Glutamatergic neuron (in vitro differentiated cells): ENCODE data around the gene SMAD2. TPM values are rescaled to one million over a fixed set of nuclear protein-coding genes. Genes with fewer than 3 reads are reported as not detected.

Experiments used
- DNase-seq: peaks from one replicate; pipeline ENCODE4 v3.0.0; 2022
- H3K27ac Mint-ChIP-seq: one replicate; pipeline ENCODE4 v1.8.0; 2020; ENCODE audit warnings: mild to moderate bottlenecking, mixed read lengths, inconsistent platforms; ENCODE audit not compliant: unreplicated experiment
- H3K27me3 Mint-ChIP-seq: one replicate; pipeline ENCODE4 v1.8.0; 2020; ENCODE audit warnings: mild to moderate bottlenecking, moderate library complexity, mixed read lengths, inconsistent platforms; ENCODE audit not compliant: unreplicated experiment
- H3K36me3 Mint-ChIP-seq: one replicate; pipeline ENCODE4 v1.8.0; 2020; ENCODE audit warnings: mild to moderate bottlenecking, mixed read lengths, inconsistent platforms; ENCODE audit not compliant: unreplicated experiment
- H3K4me1 Mint-ChIP-seq: one replicate; pipeline ENCODE4 v1.8.0; 2020; ENCODE audit warnings: mild to moderate bottlenecking, low read depth, mixed read lengths, inconsistent platforms; ENCODE audit not compliant: unreplicated experiment
- H3K4me3 Mint-ChIP-seq: one replicate; pipeline ENCODE4 v1.8.0; 2020; ENCODE audit warnings: mild to moderate bottlenecking, mixed read lengths, inconsistent platforms; ENCODE audit not compliant: unreplicated experiment
- H3K9me3 Mint-ChIP-seq: one replicate; pipeline ENCODE4 v1.8.0; 2020; ENCODE audit warnings: mild to moderate bottlenecking, moderate library complexity, mixed read lengths, inconsistent platforms; ENCODE audit not compliant: unreplicated experiment
- CTCF ChIP-seq: fragments of 200-600 bp; sonication (generic); IDR thresholded peaks from one replicate; pipeline ENCODE4 v1.5.0; 2021; ENCODE audit not compliant: partially characterized antibody, unreplicated experiment
- total RNA-seq: library from RNA; stranded (reverse); fragmentation: NEBNext Ultra II Directional; extraction: Animal tissue kit (Norgen Biotek cat#: 25700); gene quantifications from one replicate; pipeline ENCODE4 v1.2.1, GENCODE V29; 2021; ENCODE audit not compliant: unreplicated experiment

The SMAD2 gene
- total RNA-seq, 1 donor from 2014 or later = 134 TPM

DNA sequence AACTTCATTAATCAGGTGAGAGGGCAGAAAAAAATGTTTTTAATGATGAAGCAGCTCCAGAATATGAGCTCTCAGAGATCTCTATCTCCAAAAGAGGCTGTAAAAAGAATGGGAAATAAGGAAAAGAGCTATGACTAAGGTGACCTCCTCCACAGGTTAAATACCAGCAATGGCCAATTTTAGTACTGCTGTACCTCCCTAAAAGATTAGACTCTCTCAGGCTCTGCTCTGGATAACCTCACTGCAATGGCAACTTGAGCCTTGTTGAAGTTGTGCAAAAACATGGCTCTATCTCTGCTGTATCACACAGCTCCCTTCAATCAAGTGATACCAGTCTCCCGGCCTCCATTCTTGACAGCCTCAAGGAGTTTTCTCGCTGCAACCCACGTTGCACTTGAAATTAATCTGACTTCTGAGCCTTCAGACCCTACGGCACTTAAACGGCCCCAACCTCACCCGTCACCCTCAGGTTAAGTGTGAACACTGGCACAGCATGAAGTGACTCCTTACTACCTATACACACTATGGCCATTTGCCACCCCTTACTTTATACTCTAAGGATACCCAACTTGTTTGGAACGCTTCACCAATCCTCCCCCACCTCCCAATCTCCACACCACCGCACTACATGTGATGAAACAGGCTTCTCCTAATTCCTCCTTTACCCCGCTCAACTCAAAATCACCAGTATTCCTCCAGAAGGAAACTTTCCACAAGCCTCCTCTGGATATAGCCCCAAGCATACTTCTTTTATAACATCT, 36.3 kb downstream of the SMAD2 start:
- peaks cover 10% of the 10 kb centered on the region for H3K4me1 Mint-ChIP-seq
- H3K27ac Mint-ChIP-seq = no peak overlapping the region
- peaks cover 4% of the 10 kb centered on the region for H3K36me3 Mint-ChIP-seq
- DNase-seq = no peak
- peaks cover 2% of the 10 kb centered on the region for H3K9me3 Mint-ChIP-seq
- no peak for TF ChIP-seq CTCF
- no peak overlapping the region for H3K4me3 Mint-ChIP-seq
- H3K27me3 Mint-ChIP-seq = no peaks in the 10 kb centered on the region

- H3K27me3 Mint-ChIP-seq = no peaks in the 10 kb centered on the region
- no peak overlapping the region for H3K4me3 Mint-ChIP-seq
- peaks cover 6% of the 10 kb centered on the region for H3K4me1 Mint-ChIP-seq
- no peak overlapping the region for H3K27ac Mint-ChIP-seq
- H3K36me3 Mint-ChIP-seq = peaks cover 4% of the 10 kb centered on the region
- no peak for TF ChIP-seq CTCF
- no peak for DNase-seq
- peaks cover 2% of the 10 kb centered on the region for H3K9me3 Mint-ChIP-seq
Observed at GRCh38 chr18:47893047-47893446, 37.4 kb downstream of the SMAD2 start.

DNA sequence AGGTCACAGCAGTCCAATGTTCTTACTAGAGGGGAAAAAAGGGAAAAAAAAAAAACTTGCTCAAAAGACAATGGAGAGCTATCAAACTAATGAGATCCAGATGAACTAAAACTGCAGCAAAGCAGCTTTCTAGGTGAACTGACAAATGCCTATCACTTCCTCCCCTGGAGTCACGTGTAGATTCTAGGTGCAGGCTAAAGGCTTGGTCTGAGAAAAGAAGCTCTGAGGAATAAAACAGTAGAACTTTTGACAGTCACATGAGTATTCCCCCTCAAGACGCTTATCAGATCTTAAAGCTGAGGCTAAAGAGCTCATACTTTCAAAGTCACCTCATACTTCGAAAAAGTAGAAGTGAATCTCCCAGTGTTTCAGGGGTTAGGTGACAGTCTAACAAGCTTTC, 42.3 kb downstream of the SMAD2 start:
- peaks cover 2% of the 10 kb centered on the region for H3K9me3 Mint-ChIP-seq
- H3K27me3 Mint-ChIP-seq = no peaks in the 10 kb centered on the region
- TF ChIP-seq CTCF = no peak
- DNase-seq = no peak
- H3K27ac Mint-ChIP-seq = no peak overlapping the region
- no peaks in the 10 kb centered on the region for H3K36me3 Mint-ChIP-seq
- H3K4me3 Mint-ChIP-seq = no peak overlapping the region
- H3K4me1 Mint-ChIP-seq = no peaks in the 10 kb centered on the region

DNA sequence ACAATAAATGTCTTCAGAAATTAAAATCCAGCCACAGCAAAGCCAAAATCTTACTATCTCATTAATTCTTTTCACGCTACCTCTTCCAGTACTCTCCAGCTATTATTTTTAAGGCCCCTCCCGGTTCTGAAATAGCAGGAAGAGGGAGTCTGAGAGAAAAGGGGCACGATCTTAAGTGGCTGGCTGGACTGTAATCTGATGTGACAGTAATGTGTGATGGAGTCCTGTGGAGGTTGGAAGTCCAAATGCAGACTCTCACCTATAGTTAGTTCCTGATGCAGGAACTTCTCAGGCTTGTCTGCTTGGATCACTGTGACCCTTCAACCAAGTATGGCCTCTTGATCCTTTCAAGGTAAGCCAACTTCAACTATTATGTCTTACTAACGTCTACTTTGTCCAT, 43.2 kb downstream of the SMAD2 start:
- no peaks in the 10 kb centered on the region for H3K4me1 Mint-ChIP-seq
- no peaks in the 10 kb centered on the region for H3K36me3 Mint-ChIP-seq
- DNase-seq = no peak
- no peak overlapping the region for H3K27ac Mint-ChIP-seq
- no peak overlapping the region for H3K4me3 Mint-ChIP-seq
- H3K9me3 Mint-ChIP-seq = peaks cover 2% of the 10 kb centered on the region
- TF ChIP-seq CTCF = no peak
- H3K27me3 Mint-ChIP-seq = no peaks in the 10 kb centered on the region

DNA sequence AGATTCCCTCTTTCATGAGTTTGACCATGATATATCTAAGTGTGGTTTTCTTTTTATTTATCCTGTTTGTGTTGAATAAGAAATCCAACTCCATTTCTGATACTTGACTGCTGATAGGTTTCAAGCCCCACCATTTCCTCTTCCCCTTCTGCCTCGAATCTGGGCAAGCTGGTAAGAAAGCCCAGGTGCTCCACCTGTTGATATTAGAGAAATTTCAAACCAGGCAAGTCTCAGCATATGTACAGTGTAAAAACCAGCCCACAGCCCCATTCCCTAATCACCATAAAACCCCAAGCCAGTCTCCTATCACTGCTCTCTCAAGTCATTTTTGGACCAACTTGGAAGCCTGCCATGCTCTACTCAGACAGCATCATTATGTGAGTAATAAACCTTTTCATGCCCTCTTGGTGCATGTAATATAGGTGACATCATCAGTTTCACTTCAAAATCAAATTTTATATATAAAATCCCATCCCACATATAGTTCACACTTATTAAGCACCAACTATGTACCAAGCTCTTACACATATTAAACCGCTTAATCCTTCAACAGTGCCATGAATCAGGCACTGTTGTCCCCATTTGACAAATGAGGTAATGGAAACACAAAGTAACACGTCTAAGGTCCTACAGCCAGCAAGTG, 46.6 kb downstream of the SMAD2 start:
- no peak overlapping the region for H3K27ac Mint-ChIP-seq
- no peak for DNase-seq
- H3K36me3 Mint-ChIP-seq = no peaks in the 10 kb centered on the region
- H3K4me1 Mint-ChIP-seq = no peaks in the 10 kb centered on the region
- no peak for TF ChIP-seq CTCF
- H3K27me3 Mint-ChIP-seq = no peaks in the 10 kb centered on the region
- H3K9me3 Mint-ChIP-seq = no peaks in the 10 kb centered on the region
- no peak overlapping the region for H3K4me3 Mint-ChIP-seq
